CD14-positive monocyte (primary cell): ENCODE data around the gene DCAF4. TPM values are rescaled to one million over a fixed set of nuclear protein-coding genes. Genes with fewer than 3 reads are reported as not detected.

Experiments used
- DNase-seq, 3 donors: peaks; one replicate each; pipeline ENCODE4 v3.0.0-alpha.2; 2011 to 2022
- H2AFZ ChIP-seq: 2 replicates; pipeline ENCODE4 v1.6.0; 2012; ENCODE audit warnings: mild to moderate bottlenecking, low read depth, low read length, inconsistent platforms; ENCODE audit not compliant: insufficient read depth, poor library complexity, severe bottlenecking
- H3K27ac ChIP-seq, 2 donors: 1 replicate in 1 of 2; 2 replicates in 1 of 2; pipeline ENCODE4 v1.5.1; 2012 to 2013; ENCODE audit warnings: low read length in 2 of 2, control low read depth in 1 of 2, inconsistent platforms in 1 of 2, low read depth in 1 of 2, mild to moderate bottlenecking in 1 of 2
- H3K27me3 ChIP-seq, 2 donors: one replicate each; pipeline versions ENCODE4 v1.6.0 to v1.6.1; 2011 to 2013; ENCODE audit warnings: low read length in 2 of 2; ENCODE audit not compliant: control insufficient read depth in 2 of 2, insufficient read depth in 2 of 2
- H3K36me3 ChIP-seq, 2 donors: replicated peaks in 1 of 2; 1 replicate in 1 of 2; 2 replicates in 1 of 2; pipeline versions ENCODE4 v1.5.1 to v1.6.1; 2012 to 2013; ENCODE audit warnings: low read length in 2 of 2, control low read depth in 1 of 2, inconsistent platforms in 1 of 2, mild to moderate bottlenecking in 1 of 2; ENCODE audit not compliant: insufficient read depth in 2 of 2, control insufficient read depth in 1 of 2
- H3K4me1 ChIP-seq, 2 donors: 1 replicate in 1 of 2; 2 replicates in 1 of 2; pipeline versions ENCODE4 v1.5.1 to v1.6.1; 2012 to 2013; ENCODE audit warnings: low read length in 2 of 2, control low read depth in 1 of 2, inconsistent platforms in 1 of 2, mild to moderate bottlenecking in 1 of 2, moderate library complexity in 1 of 2; ENCODE audit not compliant: insufficient read depth in 2 of 2, control insufficient read depth in 1 of 2
- H3K4me2 ChIP-seq: replicated peaks from 2 replicates; pipeline ENCODE3; 2012; ENCODE audit warnings: low read length, moderate library complexity, mild to moderate bottlenecking; ENCODE audit not compliant: poor library complexity, severe bottlenecking; ENCODE audit errors: extremely low read depth
- H3K4me3 ChIP-seq, 3 experiments: fragments of 200-600 bp in 1 of 3; sonication (generic) in 1 of 3; replicated peaks in 1 of 3; 1 replicate in 2 of 3; 2 replicates in 1 of 3; pipeline ENCODE4 v1.5.1; 2011 to 2013; ENCODE audit warnings: low read length in 3 of 3, mild to moderate bottlenecking in 3 of 3, control low read depth in 2 of 3, low read depth in 2 of 3, inconsistent platforms in 1 of 3, moderate library complexity in 1 of 3
- H3K79me2 ChIP-seq: 2 replicates; pipeline ENCODE4 v1.6.0; 2012; ENCODE audit warnings: mild to moderate bottlenecking, control low read depth, inconsistent platforms, low read length, moderate library complexity; ENCODE audit not compliant: insufficient read depth
- H3K9ac ChIP-seq: 2 replicates; pipeline ENCODE4 v1.6.0; 2017; ENCODE audit warnings: low read length, mild to moderate bottlenecking; ENCODE audit not compliant: insufficient read depth, poor library complexity, severe bottlenecking
- H3K9me3 ChIP-seq, 2 donors: replicated peaks in 1 of 2; 1 replicate in 1 of 2; 2 replicates in 1 of 2; pipeline versions ENCODE4 v1.5.1 to v1.6.1; 2012 to 2013; ENCODE audit warnings: low read length in 2 of 2, control low read depth in 1 of 2; ENCODE audit not compliant: control insufficient read depth in 1 of 2, insufficient read depth in 1 of 2
- H4K20me1 ChIP-seq: 2 replicates; pipeline ENCODE4 v1.6.0; 2012; ENCODE audit warnings: mild to moderate bottlenecking, low read length, control low read depth, moderate library complexity; ENCODE audit not compliant: insufficient read depth
- H3K27ac Mint-ChIP-seq, 7 donors: one replicate each; pipeline ENCODE4 v1.8.0; 2020; ENCODE audit warnings: mild to moderate bottlenecking in 7 of 7, mixed read lengths in 7 of 7, moderate library complexity in 6 of 7, inconsistent platforms in 2 of 7
- H3K27me3 Mint-ChIP-seq, 3 donors: one replicate each; pipeline ENCODE4 v1.8.0; 2021 to 2022; ENCODE audit warnings: low read depth in 3 of 3, mild to moderate bottlenecking in 3 of 3, mixed read lengths in 3 of 3, moderate library complexity in 3 of 3, inconsistent platforms in 1 of 3
- H3K36me3 Mint-ChIP-seq, 2 donors: one replicate each; pipeline ENCODE4 v1.8.0; 2020; ENCODE audit warnings: mixed read lengths in 2 of 2, inconsistent platforms in 1 of 2, mild to moderate bottlenecking in 1 of 2
- H3K4me1 Mint-ChIP-seq: one replicate; pipeline ENCODE4 v1.8.0; 2020; ENCODE audit warnings: mild to moderate bottlenecking, mixed read lengths
- H3K4me3 Mint-ChIP-seq, 2 donors: one replicate each; pipeline ENCODE4 v1.8.0; 2020; ENCODE audit warnings: mild to moderate bottlenecking in 2 of 2, mixed read lengths in 2 of 2, moderate library complexity in 1 of 2
- H3K9me3 Mint-ChIP-seq, 7 donors: one replicate each; pipeline ENCODE4 v1.8.0; 2020 to 2022; ENCODE audit warnings: mixed read lengths in 7 of 7, mild to moderate bottlenecking in 6 of 7, moderate library complexity in 6 of 7, inconsistent platforms in 2 of 7
- WGBS: methylation state at CpG from one replicate; pipeline ENCODE4 v1.1.5; 2013; ENCODE audit warnings: missing lambda C conversion rate; ENCODE audit not compliant: insufficient coverage; 5-methylcytosine and 5-hydroxymethylcytosine counted together
- intact Hi-C, 2 donors: fragments of 100-400 bp; cut with micrococcal nuclease; formaldehyde crosslinking; loops; one replicate each; pipeline versions ENCODE4 v1.15.0 to v1.15.1; 2023
- polyA plus RNA-seq, 3 donors: library from polyadenylated mRNA; depleted of rRNA in 1 of 3; unstranded in 2 of 3; stranded (reverse) in 1 of 3; fragments of 300-500 nt in 2 of 3; fragments of >200 nt in 1 of 3; fragmentation: Illumina TruSeq in 2 of 3; gene quantifications; 1 replicate in 2 of 3; 2 replicates in 1 of 3; pipeline ENCODE4 v1.2.3, GENCODE V29; 2012 to 2021
- TF ChIP-seq, protein P1 (sequence below): fragments of 200-600 bp; IDR thresholded peaks from one replicate; pipeline ENCODE4 v1.8.0; 2022; ENCODE audit warnings: antibody characterized with exemption, mild to moderate bottlenecking

DCAF4 gene
- polyA plus RNA-seq, 3 donors, result 1.1 to 7.2 (median 2.3) TPM

DNA sequence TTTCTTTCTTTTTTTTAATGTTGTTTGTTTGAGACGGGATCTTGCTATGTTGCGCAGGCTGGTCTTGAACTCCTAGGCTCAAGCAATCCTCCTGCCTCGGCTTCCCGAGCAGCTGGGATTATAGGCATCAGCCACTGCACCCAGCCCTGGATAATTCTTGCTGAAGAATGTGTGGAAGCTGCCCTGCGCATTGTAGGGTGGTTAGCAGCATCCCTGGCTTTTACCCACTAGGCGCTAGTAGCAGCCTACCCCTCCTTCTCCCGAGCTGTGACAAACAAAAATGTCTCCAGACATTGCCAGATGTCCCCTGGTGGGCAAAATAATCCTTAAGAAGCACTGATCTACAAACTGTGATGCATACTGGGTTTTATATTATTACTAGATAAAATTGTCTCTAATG is 6.6 kb downstream of the DCAF4 start:
- H3K4me1 Mint-ChIP-seq, result no peaks in the 10 kb centered on the region
- Histone ChIP-seq H3K27ac (no peak overlapping the region), H4K20me1 (no peaks in the 10 kb centered on the region), H3K36me3 (no peaks in the 10 kb centered on the region), H3K4me2 (no peak overlapping the region), H3K4me1 (no peaks in the 10 kb centered on the region), H3K27me3 (no peaks in the 10 kb centered on the region), H3K79me2 (no peaks in the 10 kb centered on the region), H3K9ac (no peak overlapping the region), H3K9me3 (no peaks in the 10 kb centered on the region), H2AFZ (no peak overlapping the region), H3K4me3 (no peak overlapping the region)
- intact Hi-C loops, result no loop called here
- H3K36me3 Mint-ChIP-seq, result peaks cover under 1 to 5% of the 10 kb centered on the region in 2 donors
- H3K9me3 Mint-ChIP-seq, result peaks cover 0 to 2% (median 0%) of the 10 kb centered on the region in 7 donors
- no peak overlapping the region for H3K27ac Mint-ChIP-seq
- TF ChIP-seq, protein P1, sequence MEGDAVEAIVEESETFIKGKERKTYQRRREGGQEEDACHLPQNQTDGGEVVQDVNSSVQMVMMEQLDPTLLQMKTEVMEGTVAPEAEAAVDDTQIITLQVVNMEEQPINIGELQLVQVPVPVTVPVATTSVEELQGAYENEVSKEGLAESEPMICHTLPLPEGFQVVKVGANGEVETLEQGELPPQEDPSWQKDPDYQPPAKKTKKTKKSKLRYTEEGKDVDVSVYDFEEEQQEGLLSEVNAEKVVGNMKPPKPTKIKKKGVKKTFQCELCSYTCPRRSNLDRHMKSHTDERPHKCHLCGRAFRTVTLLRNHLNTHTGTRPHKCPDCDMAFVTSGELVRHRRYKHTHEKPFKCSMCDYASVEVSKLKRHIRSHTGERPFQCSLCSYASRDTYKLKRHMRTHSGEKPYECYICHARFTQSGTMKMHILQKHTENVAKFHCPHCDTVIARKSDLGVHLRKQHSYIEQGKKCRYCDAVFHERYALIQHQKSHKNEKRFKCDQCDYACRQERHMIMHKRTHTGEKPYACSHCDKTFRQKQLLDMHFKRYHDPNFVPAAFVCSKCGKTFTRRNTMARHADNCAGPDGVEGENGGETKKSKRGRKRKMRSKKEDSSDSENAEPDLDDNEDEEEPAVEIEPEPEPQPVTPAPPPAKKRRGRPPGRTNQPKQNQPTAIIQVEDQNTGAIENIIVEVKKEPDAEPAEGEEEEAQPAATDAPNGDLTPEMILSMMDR, result no peak
- WGBS, result 93% methylated on average over 3 of the region's 7 CpGs
- no peak overlapping the region for H3K4me3 Mint-ChIP-seq
- DNase-seq, result no peak
- peaks cover 0 to 2% (median 0%) of the 10 kb centered on the region in 3 donors for H3K27me3 Mint-ChIP-seq

- 92% methylated on average over 13 of the region's 13 CpGs for WGBS
- Mint-ChIP-seq H3K27me3 (no peaks in the 10 kb centered on the region), H3K36me3 (peaks cover 33 to 38% of the 10 kb centered on the region in 2 donors), H3K4me1 (no peaks in the 10 kb centered on the region), H3K27ac (no peak overlapping the region), H3K4me3 (no peak overlapping the region), H3K9me3 (peaks cover 0 to 2% (median 0%) of the 10 kb centered on the region in 7 donors)
- no peak for DNase-seq
- peaks cover 24 to 26% of the 10 kb centered on the region in 2 donors for H3K36me3 ChIP-seq
- no peaks in the 10 kb centered on the region for H3K27me3 ChIP-seq
- H3K4me2 ChIP-seq, result no peak overlapping the region
- TF ChIP-seq, protein P1, result no peak
- no peak overlapping the region for H3K27ac ChIP-seq
- no peak overlapping the region for H2AFZ ChIP-seq
- H3K9me3 ChIP-seq, result no peaks in the 10 kb centered on the region
- H4K20me1 ChIP-seq, result no peaks in the 10 kb centered on the region
- no peaks in the 10 kb centered on the region for H3K79me2 ChIP-seq
- intact Hi-C loops, result no loop called here
- H3K4me3 ChIP-seq, result no peak overlapping the region
- H3K4me1 ChIP-seq, result no peaks in the 10 kb centered on the region
- no peak overlapping the region for H3K9ac ChIP-seq
These were observed 13.4 kb downstream of the DCAF4 start for GRCh38 chr14:72939630-72940029.
